ENCODE measurements around the gene SSBP3.

Gene SSBP3

GRCh38 chr1:54401799-54402198, 4.4 kb downstream of the SSBP3 start:
- H3K27ac ChIP-seq (ENCODE audit: low read length): no peak overlapping the region
- H3K9ac ChIP-seq (ENCODE audit: low read length): no peak overlapping the region
- H3K36me3 ChIP-seq (ENCODE audit: control insufficient read depth, low read depth, low read length): peaks cover 64% of the 10 kb centered on the region
- H3K27me3 ChIP-seq (ENCODE audit: control insufficient read depth, insufficient read depth, low read length): no peaks in the 10 kb centered on the region
- H3K9me3 ChIP-seq (ENCODE audit: control insufficient read depth, low read depth, low read length): no peaks in the 10 kb centered on the region
- no peak overlapping the region for H3K4me3 ChIP-seq (ENCODE audit: low read length)
- peaks cover 20% of the 10 kb centered on the region for H3K4me1 ChIP-seq (ENCODE audit: control insufficient read depth, low read depth, low read length)

- H3K36me3 ChIP-seq (ENCODE audit: control insufficient read depth, low read depth, low read length): peaks cover 71% of the 10 kb centered on the region
- H3K4me3 ChIP-seq (ENCODE audit: low read length): no peak overlapping the region
- no peak overlapping the region for H3K27ac ChIP-seq (ENCODE audit: low read length)
- no peak overlapping the region for H3K9ac ChIP-seq (ENCODE audit: low read length)
- H3K4me1 ChIP-seq (ENCODE audit: control insufficient read depth, low read depth, low read length): peaks cover 20% of the 10 kb centered on the region
- H3K27me3 ChIP-seq (ENCODE audit: control insufficient read depth, insufficient read depth, low read length): no peaks in the 10 kb centered on the region
- no peaks in the 10 kb centered on the region for H3K9me3 ChIP-seq (ENCODE audit: control insufficient read depth, low read depth, low read length)
Measured at GRCh38 chr1:54400329-54400728, 5.9 kb downstream of the SSBP3 start.

GRCh38 chr1:54399765-54400164, 6.4 kb downstream of the SSBP3 start:
- Histone ChIP-seq H3K9ac (ENCODE audit: low read length) (no peak overlapping the region), H3K4me3 (ENCODE audit: low read length) (no peak overlapping the region), H3K27me3 (ENCODE audit: control insufficient read depth, insufficient read depth, low read length) (no peaks in the 10 kb centered on the region), H3K36me3 (ENCODE audit: control insufficient read depth, low read depth, low read length) (peaks cover 75% of the 10 kb centered on the region), H3K9me3 (ENCODE audit: control insufficient read depth, low read depth, low read length) (no peaks in the 10 kb centered on the region), H3K4me1 (ENCODE audit: control insufficient read depth, low read depth, low read length) (peaks cover 20% of the 10 kb centered on the region), H3K27ac (ENCODE audit: low read length) (no peak overlapping the region)

- H3K27ac ChIP-seq (ENCODE audit: low read length): no peak overlapping the region
- no peaks in the 10 kb centered on the region for H3K9me3 ChIP-seq (ENCODE audit: control insufficient read depth, low read depth, low read length)
- H3K9ac ChIP-seq (ENCODE audit: low read length): no peak overlapping the region
- peaks cover 75% of the 10 kb centered on the region for H3K36me3 ChIP-seq (ENCODE audit: control insufficient read depth, low read depth, low read length)
- H3K4me3 ChIP-seq (ENCODE audit: low read length): no peak overlapping the region
- no peaks in the 10 kb centered on the region for H3K27me3 ChIP-seq (ENCODE audit: control insufficient read depth, insufficient read depth, low read length)
- peaks cover 15% of the 10 kb centered on the region for H3K4me1 ChIP-seq (ENCODE audit: control insufficient read depth, low read depth, low read length)
Measured at GRCh38 chr1:54398963-54399528, 7.1 kb downstream of the SSBP3 start.

- Histone ChIP-seq H3K9me3 (ENCODE audit: control insufficient read depth, low read depth, low read length) (no peaks in the 10 kb centered on the region), H3K4me3 (ENCODE audit: low read length) (no peak overlapping the region), H3K9ac (ENCODE audit: low read length) (no peak overlapping the region), H3K4me1 (ENCODE audit: control insufficient read depth, low read depth, low read length) (peaks cover 4% of the 10 kb centered on the region), H3K27me3 (ENCODE audit: control insufficient read depth, insufficient read depth, low read length) (no peaks in the 10 kb centered on the region), H3K27ac (ENCODE audit: low read length) (no peak overlapping the region), H3K36me3 (ENCODE audit: control insufficient read depth, low read depth, low read length) (peaks cover 76% of the 10 kb centered on the region)
Measured at GRCh38 chr1:54397980-54398379, 8.2 kb downstream of the SSBP3 start.

GRCh38 chr1:54397090-54397591, 9.1 kb downstream of the SSBP3 start:
- H3K27ac ChIP-seq (ENCODE audit: low read length): no peak overlapping the region
- no peak overlapping the region for H3K4me3 ChIP-seq (ENCODE audit: low read length)
- H3K9me3 ChIP-seq (ENCODE audit: control insufficient read depth, low read depth, low read length): no peaks in the 10 kb centered on the region
- no peak overlapping the region for H3K9ac ChIP-seq (ENCODE audit: low read length)
- peaks cover 77% of the 10 kb centered on the region for H3K36me3 ChIP-seq (ENCODE audit: control insufficient read depth, low read depth, low read length)
- peaks cover 6% of the 10 kb centered on the region for H3K4me1 ChIP-seq (ENCODE audit: control insufficient read depth, low read depth, low read length)
- H3K27me3 ChIP-seq (ENCODE audit: control insufficient read depth, insufficient read depth, low read length): no peaks in the 10 kb centered on the region

- Histone ChIP-seq H3K4me3 (ENCODE audit: low read length) (no peak overlapping the region), H3K4me1 (ENCODE audit: control insufficient read depth, low read depth, low read length) (peaks cover 11% of the 10 kb centered on the region), H3K9me3 (ENCODE audit: control insufficient read depth, low read depth, low read length) (no peaks in the 10 kb centered on the region), H3K36me3 (ENCODE audit: control insufficient read depth, low read depth, low read length) (peaks cover 74% of the 10 kb centered on the region), H3K27ac (ENCODE audit: low read length) (no peak overlapping the region), H3K9ac (ENCODE audit: low read length) (no peak overlapping the region), H3K27me3 (ENCODE audit: control insufficient read depth, insufficient read depth, low read length) (no peaks in the 10 kb centered on the region)
Measured at GRCh38 chr1:54396261-54396933, 9.8 kb downstream of the SSBP3 start.

GRCh38 chr1:54395281-54395934, 10.8 kb downstream of the SSBP3 start:
- no peak overlapping the region for H3K9ac ChIP-seq (ENCODE audit: low read length)
- no peaks in the 10 kb centered on the region for H3K9me3 ChIP-seq (ENCODE audit: control insufficient read depth, low read depth, low read length)
- peaks cover 13% of the 10 kb centered on the region for H3K4me1 ChIP-seq (ENCODE audit: control insufficient read depth, low read depth, low read length)
- no peak overlapping the region for H3K27ac ChIP-seq (ENCODE audit: low read length)
- no peaks in the 10 kb centered on the region for H3K27me3 ChIP-seq (ENCODE audit: control insufficient read depth, insufficient read depth, low read length)
- peaks cover 71% of the 10 kb centered on the region for H3K36me3 ChIP-seq (ENCODE audit: control insufficient read depth, low read depth, low read length)
- no peak overlapping the region for H3K4me3 ChIP-seq (ENCODE audit: low read length)

- peaks cover 13% of the 10 kb centered on the region for H3K4me1 ChIP-seq (ENCODE audit: control insufficient read depth, low read depth, low read length)
- no peak overlapping the region for H3K9ac ChIP-seq (ENCODE audit: low read length)
- no peaks in the 10 kb centered on the region for H3K27me3 ChIP-seq (ENCODE audit: control insufficient read depth, insufficient read depth, low read length)
- H3K9me3 ChIP-seq (ENCODE audit: control insufficient read depth, low read depth, low read length): no peaks in the 10 kb centered on the region
- H3K4me3 ChIP-seq (ENCODE audit: low read length): no peak overlapping the region
- no peak overlapping the region for H3K27ac ChIP-seq (ENCODE audit: low read length)
- peaks cover 60% of the 10 kb centered on the region for H3K36me3 ChIP-seq (ENCODE audit: control insufficient read depth, low read depth, low read length)
Measured at GRCh38 chr1:54394104-54394503, 12.1 kb downstream of the SSBP3 start.

- Histone ChIP-seq H3K9me3 (ENCODE audit: control insufficient read depth, low read depth, low read length) (no peaks in the 10 kb centered on the region), H3K27me3 (ENCODE audit: control insufficient read depth, insufficient read depth, low read length) (no peaks in the 10 kb centered on the region), H3K36me3 (ENCODE audit: control insufficient read depth, low read depth, low read length) (peaks cover 46% of the 10 kb centered on the region), H3K27ac (ENCODE audit: low read length) (no peak overlapping the region), H3K4me3 (ENCODE audit: low read length) (no peak overlapping the region), H3K9ac (ENCODE audit: low read length) (no peak overlapping the region), H3K4me1 (ENCODE audit: control insufficient read depth, low read depth, low read length) (peaks cover 13% of the 10 kb centered on the region)
Measured at GRCh38 chr1:54392401-54392800, 13.8 kb downstream of the SSBP3 start.

- H3K9ac ChIP-seq (ENCODE audit: low read length): no peak overlapping the region
- peaks cover 51% of the 10 kb centered on the region for H3K36me3 ChIP-seq (ENCODE audit: control insufficient read depth, low read depth, low read length)
- H3K27ac ChIP-seq (ENCODE audit: low read length): no peak overlapping the region
Measured at GRCh38 chr1:54391450-54392209, 14.6 kb downstream of the SSBP3 start.

More at GRCh38 chr1:54391450-54392209, 14.6 kb downstream of the SSBP3 start:
- Histone ChIP-seq H3K4me3 (ENCODE audit: low read length) (no peak overlapping the region), H3K4me1 (ENCODE audit: control insufficient read depth, low read depth, low read length) (peaks cover 13% of the 10 kb centered on the region), H3K27me3 (ENCODE audit: control insufficient read depth, insufficient read depth, low read length) (no peaks in the 10 kb centered on the region), H3K9me3 (ENCODE audit: control insufficient read depth, low read depth, low read length) (no peaks in the 10 kb centered on the region)
